Activated CD8-positive, alpha-beta memory T cell treated with anti-CD3 and anti-CD28 coated beads, Interleukin-2, amount 10 ng/mL, durations not matched to agents 7 days and 5 days (primary cell): ENCODE results near the gene SAMD9. TPM values are rescaled to one million over a fixed set of nuclear protein-coding genes. Genes with fewer than 3 reads are reported as not detected.
"Not testable (repeated sequence)": the region's sequence is repeated elsewhere in the genome, so short reads cannot be mapped to it uniquely, and the experiment has no call there.

Source experiments
- ATAC-seq: fragments of 150-1000 bp; cut with Tn5 transposase; one replicate; pipeline ENCODE4 v1.10.0; 2021; ENCODE audit warnings: moderate library complexity
- CTCF ChIA-PET: fragments of 350-600 bp; sonication (Branson Sonifier 250); formaldehyde crosslinking; loops from one replicate; lab custom pipeline; 2021; ENCODE audit warnings: antibody characterized with exemption; lab: Charles Lee
- DNase-seq: peaks from one replicate; pipeline ENCODE4 v3.0.0-alpha.2; 2020
- H3K27ac Mint-ChIP-seq: one replicate; pipeline ENCODE4 v1.8.0; 2021; ENCODE audit warnings: mild to moderate bottlenecking, mixed read lengths
- H3K27me3 Mint-ChIP-seq: one replicate; pipeline ENCODE4 v1.8.0; 2021; ENCODE audit warnings: mixed read lengths
- H3K36me3 Mint-ChIP-seq: one replicate; pipeline ENCODE4 v1.8.0; 2021; ENCODE audit warnings: mild to moderate bottlenecking, mixed read lengths
- H3K4me1 Mint-ChIP-seq: one replicate; pipeline ENCODE4 v1.8.0; 2021; ENCODE audit warnings: mixed read lengths
- H3K4me3 Mint-ChIP-seq: one replicate; pipeline ENCODE4 v1.8.0; 2021; ENCODE audit warnings: mild to moderate bottlenecking, moderate library complexity, mixed read lengths
- H3K9me3 Mint-ChIP-seq: one replicate; pipeline ENCODE4 v1.8.0; 2022; ENCODE audit warnings: low read depth, mixed read lengths
- total RNA-seq, 2 experiments: library from RNA; stranded (reverse); gene quantifications; one replicate each; pipeline ENCODE4 v1.2.3, GENCODE V29; 2021

SAMD9 gene
- total RNA-seq, 2 experiments from 2014 or later = 60.1 to 85.6 TPM

DNA sequence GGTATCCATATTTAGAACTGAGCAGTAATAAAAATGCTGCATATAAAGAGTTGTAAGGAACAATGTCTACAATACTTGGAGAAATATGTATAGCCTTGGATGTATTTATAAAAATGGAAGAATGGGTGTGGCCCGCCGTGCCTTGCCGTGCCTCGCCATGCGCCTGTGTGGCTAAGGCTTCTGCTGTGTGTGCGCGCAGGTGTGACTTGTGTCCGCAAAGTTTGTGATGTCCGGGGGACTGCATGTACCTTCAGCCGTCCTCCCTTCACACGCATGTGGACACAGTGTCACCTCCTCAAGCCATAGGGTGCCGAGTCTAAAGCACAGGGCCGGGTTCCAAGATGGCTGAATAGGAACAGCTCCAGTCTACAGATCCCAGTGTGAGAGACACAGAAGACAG, 9.8 kb downstream of the SAMD9 start:
- peaks cover 99% of the 10 kb centered on the region for H3K36me3 Mint-ChIP-seq
- H3K9me3 Mint-ChIP-seq = peaks cover 46% of the 10 kb centered on the region
- H3K4me1 Mint-ChIP-seq = peaks cover 31% of the 10 kb centered on the region
- H3K27ac Mint-ChIP-seq = no peak overlapping the region
- no peaks in the 10 kb centered on the region for H3K27me3 Mint-ChIP-seq
- ATAC-seq (no peak), DNase-seq (no peak)
- no peak overlapping the region for H3K4me3 Mint-ChIP-seq
- CTCF ChIA-PET = no interaction called here

DNA sequence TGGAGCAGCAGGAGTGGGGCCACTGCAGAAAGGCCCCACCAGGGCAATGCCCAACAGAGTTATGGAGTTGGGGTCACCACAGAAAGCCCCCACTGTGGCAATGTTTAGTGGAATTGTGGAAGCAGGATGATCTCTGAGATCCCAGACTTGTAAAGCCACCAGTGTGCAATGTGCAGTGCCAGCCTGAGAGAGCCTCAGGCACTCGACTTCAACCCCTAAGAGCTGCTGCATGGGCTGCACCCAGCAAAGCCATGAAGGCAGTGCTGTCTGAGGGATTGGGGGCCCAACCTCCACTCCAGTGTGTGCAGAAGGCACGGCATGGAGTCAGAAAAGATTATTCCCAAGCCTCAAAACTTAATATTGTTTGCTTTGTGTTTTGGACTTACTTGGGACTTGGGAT, 20.4 kb downstream of the SAMD9 start:
- CTCF ChIA-PET = no interaction called here
- ATAC-seq (no peak), DNase-seq (no peak)
- H3K9me3 Mint-ChIP-seq = peaks cover 16% of the 10 kb centered on the region
- no peak overlapping the region for H3K27ac Mint-ChIP-seq
- H3K4me1 Mint-ChIP-seq = no peaks in the 10 kb centered on the region
- peaks cover 5% of the 10 kb centered on the region for H3K27me3 Mint-ChIP-seq
- H3K36me3 Mint-ChIP-seq = peaks cover 30% of the 10 kb centered on the region
- no peak overlapping the region for H3K4me3 Mint-ChIP-seq

DNA sequence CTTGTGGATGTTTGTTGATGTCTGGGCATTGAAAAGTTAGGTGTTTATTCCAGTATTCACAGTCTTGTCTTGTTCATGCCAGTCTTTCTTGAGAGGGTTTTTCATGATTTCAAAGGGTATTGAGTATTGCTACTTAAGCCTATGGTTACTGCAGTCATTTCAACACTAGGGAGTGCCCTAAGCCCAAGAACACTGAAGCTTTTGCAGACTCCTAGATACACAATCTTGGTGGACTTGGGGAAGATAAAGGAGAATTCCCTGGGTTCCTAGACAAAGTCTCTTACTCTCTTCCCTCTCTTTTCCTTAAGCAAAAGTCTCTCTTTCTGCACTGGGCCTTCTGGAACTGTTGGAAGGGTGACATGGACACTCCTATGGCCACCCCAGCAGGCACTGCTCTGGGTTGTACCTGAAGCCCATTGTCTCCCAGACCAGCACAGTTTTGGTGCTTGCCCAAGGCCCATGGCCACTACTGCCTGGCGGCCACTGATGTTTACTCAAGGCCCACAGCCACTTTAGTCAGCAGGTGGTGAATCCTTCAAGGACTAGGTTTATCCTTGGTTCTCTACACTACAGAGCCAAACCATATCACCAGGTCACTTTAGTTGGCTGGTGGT, 24.9 kb downstream of the SAMD9 start:
- no peak overlapping the region for H3K27ac Mint-ChIP-seq
- ATAC-seq = peak; percentile 47
- no peak overlapping the region for H3K4me3 Mint-ChIP-seq
- H3K4me1 Mint-ChIP-seq = no peaks in the 10 kb centered on the region
- CTCF ChIA-PET = interaction anchor here (2.4 kb wide), 1 partner anchor 134 kb away, joined by 8 read pairs; the partner anchor contains the start of gene HEPACAM2
- no peak for DNase-seq
- H3K9me3 Mint-ChIP-seq = peaks cover 6% of the 10 kb centered on the region
- peaks cover 2% of the 10 kb centered on the region for H3K36me3 Mint-ChIP-seq
- H3K27me3 Mint-ChIP-seq = peaks cover 36% of the 10 kb centered on the region

DNA sequence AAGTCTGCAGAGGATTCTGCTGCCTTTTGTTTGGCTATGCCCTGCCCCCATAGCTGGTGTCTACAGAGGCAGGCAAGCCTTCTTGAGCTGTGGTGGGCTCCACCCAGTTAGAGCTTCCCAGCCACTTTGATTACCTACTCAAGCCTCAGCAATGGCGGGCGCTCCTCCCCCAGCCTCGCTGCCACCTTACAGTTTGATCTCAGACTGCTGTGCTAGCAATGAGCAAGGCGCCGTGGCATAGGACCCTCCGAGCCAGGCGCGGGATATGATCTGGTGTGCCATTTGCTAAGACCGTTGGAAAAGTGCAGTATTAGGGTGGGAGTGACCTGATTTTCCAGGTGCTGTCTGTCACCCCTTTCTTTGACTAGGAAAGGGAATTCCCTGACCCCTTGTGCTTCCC, 44.4 kb downstream of the SAMD9 start:
- H3K36me3 Mint-ChIP-seq, H3K4me1 Mint-ChIP-seq, H3K4me3 Mint-ChIP-seq, H3K9me3 Mint-ChIP-seq, DNase-seq, H3K27ac Mint-ChIP-seq, CTCF ChIA-PET, ATAC-seq: not testable (repeated sequence)
- peaks cover 38% of the 10 kb centered on the region for H3K27me3 Mint-ChIP-seq

DNA sequence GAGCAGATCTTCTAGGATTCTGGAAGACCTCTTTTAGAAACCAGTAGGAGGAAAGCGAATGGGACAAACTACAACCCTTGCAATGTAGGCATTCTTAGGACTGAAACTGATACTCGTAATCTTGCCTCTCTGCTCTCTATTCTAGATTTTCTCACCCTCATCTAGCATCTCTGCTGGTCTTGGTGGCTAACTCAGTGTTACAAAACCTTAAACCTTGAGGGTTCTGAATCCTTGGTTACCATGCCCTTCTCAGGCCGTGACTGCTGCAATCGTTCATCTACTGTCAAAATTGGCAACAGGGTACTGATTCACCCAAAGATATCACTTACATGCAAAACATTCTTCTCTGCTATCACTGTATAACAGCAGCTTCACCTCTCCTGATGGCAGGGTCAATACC, 55.2 kb downstream of the SAMD9 start:
- DNase-seq (no peak), ATAC-seq (no peak)
- H3K27ac Mint-ChIP-seq = no peak overlapping the region
- H3K27me3 Mint-ChIP-seq = peaks cover 23% of the 10 kb centered on the region
- no peak overlapping the region for H3K4me3 Mint-ChIP-seq
- no peaks in the 10 kb centered on the region for H3K36me3 Mint-ChIP-seq
- H3K9me3 Mint-ChIP-seq = no peaks in the 10 kb centered on the region
- CTCF ChIA-PET = no interaction called here
- peaks cover 4% of the 10 kb centered on the region for H3K4me1 Mint-ChIP-seq

DNA sequence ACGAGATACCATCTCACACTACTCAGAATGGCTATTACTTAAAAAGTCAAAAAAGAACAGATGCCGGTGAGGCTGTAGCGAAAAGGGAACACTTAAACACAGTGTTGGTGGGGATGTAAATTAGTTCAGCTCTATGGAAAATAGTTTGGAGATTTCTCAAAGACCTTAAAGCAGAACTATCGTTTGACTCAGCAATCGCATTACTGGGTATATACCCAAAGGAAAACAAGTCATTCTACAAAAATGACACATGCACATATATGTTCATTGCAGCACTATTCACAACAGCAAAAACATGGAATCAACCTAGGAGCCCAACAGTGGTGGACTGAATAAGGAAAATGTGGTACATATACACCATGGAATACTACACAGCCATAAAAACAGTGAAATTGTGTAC, 56.9 kb downstream of the SAMD9 start:
- ATAC-seq = no peak
- H3K4me1 Mint-ChIP-seq = peaks cover 4% of the 10 kb centered on the region
- CTCF ChIA-PET = interaction anchor here (1.1 to 1.4 kb wide), 2 partner anchors 13 to 22 kb away, joined by 3 read pairs; no protein-coding TSS in a partner anchor
- peaks cover 18% of the 10 kb centered on the region for H3K27me3 Mint-ChIP-seq
- H3K27ac Mint-ChIP-seq = no peak overlapping the region
- no peak for DNase-seq
- H3K9me3 Mint-ChIP-seq = no peaks in the 10 kb centered on the region
- no peaks in the 10 kb centered on the region for H3K36me3 Mint-ChIP-seq
- H3K4me3 Mint-ChIP-seq = no peak overlapping the region

DNA sequence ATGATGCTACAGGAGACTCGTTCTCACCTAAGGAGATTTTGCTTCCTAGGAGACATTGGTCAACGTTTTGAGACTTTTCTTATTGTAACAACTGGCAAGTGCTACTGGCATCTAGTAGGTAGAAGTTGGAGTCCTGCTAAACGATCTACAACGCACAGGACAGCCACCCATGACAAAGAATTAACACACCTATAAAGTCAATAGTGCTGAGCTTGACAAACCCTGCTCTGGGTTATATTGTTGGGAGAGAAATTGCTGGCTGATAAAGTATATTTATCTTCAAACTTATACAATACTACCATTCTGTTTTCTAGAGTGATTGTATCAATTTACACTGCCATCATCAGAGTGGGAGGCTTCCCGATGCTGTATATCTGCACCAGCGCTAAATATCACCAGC, 57.8 kb downstream of the SAMD9 start:
- H3K27me3 Mint-ChIP-seq = peaks cover 18% of the 10 kb centered on the region
- H3K36me3 Mint-ChIP-seq = no peaks in the 10 kb centered on the region
- no peak overlapping the region for H3K4me3 Mint-ChIP-seq
- H3K9me3 Mint-ChIP-seq = no peaks in the 10 kb centered on the region
- H3K4me1 Mint-ChIP-seq = peaks cover 6% of the 10 kb centered on the region
- ATAC-seq (no peak), DNase-seq (no peak)
- H3K27ac Mint-ChIP-seq = no peak overlapping the region
- CTCF ChIA-PET = interaction anchor here (1.1 to 1.4 kb wide), 2 partner anchors 12 to 23 kb away, joined by 3 read pairs; no protein-coding TSS in a partner anchor

GRCh38 chr7:93056621-93057020, 61.2 kb downstream of the SAMD9 start:
- CTCF ChIA-PET = interaction anchor here (1.0 to 1.8 kb wide), 4 partner anchors 9 to 437 kb away, joined by 3 to 5 read pairs (median 5); no protein-coding TSS in a partner anchor
- H3K27me3 Mint-ChIP-seq, DNase-seq, H3K9me3 Mint-ChIP-seq, H3K4me3 Mint-ChIP-seq, H3K36me3 Mint-ChIP-seq, ATAC-seq, H3K27ac Mint-ChIP-seq: not testable (repeated sequence)
- peaks cover 21% of the 10 kb centered on the region for H3K4me1 Mint-ChIP-seq

GRCh38 chr7:93055543-93056107, 62.2 kb downstream of the SAMD9 start:
- Mint-ChIP-seq H3K27me3 (peaks cover 2% of the 10 kb centered on the region), H3K36me3 (no peaks in the 10 kb centered on the region), H3K9me3 (no peaks in the 10 kb centered on the region), H3K4me3 (no peak overlapping the region), H3K4me1 (peaks cover 21% of the 10 kb centered on the region), H3K27ac (no peak overlapping the region)
- DNase-seq (no peak), ATAC-seq (peak; percentile 65)
- CTCF ChIA-PET = interaction anchor here (0.9 to 1.2 kb wide), 4 partner anchors 8 to 436 kb away, joined by 3 to 5 read pairs (median 3); no protein-coding TSS in a partner anchor

- peaks cover under 1% of the 10 kb centered on the region for H3K27me3 Mint-ChIP-seq
- DNase-seq (no peak), ATAC-seq (no peak)
- H3K4me1 Mint-ChIP-seq = peaks cover 21% of the 10 kb centered on the region
- H3K27ac Mint-ChIP-seq = no peak overlapping the region
- H3K36me3 Mint-ChIP-seq = no peaks in the 10 kb centered on the region
- no peaks in the 10 kb centered on the region for H3K9me3 Mint-ChIP-seq
- CTCF ChIA-PET = no interaction called here
- H3K4me3 Mint-ChIP-seq = no peak overlapping the region
Observed at GRCh38 chr7:93054975-93055374, 62.8 kb downstream of the SAMD9 start.

DNA sequence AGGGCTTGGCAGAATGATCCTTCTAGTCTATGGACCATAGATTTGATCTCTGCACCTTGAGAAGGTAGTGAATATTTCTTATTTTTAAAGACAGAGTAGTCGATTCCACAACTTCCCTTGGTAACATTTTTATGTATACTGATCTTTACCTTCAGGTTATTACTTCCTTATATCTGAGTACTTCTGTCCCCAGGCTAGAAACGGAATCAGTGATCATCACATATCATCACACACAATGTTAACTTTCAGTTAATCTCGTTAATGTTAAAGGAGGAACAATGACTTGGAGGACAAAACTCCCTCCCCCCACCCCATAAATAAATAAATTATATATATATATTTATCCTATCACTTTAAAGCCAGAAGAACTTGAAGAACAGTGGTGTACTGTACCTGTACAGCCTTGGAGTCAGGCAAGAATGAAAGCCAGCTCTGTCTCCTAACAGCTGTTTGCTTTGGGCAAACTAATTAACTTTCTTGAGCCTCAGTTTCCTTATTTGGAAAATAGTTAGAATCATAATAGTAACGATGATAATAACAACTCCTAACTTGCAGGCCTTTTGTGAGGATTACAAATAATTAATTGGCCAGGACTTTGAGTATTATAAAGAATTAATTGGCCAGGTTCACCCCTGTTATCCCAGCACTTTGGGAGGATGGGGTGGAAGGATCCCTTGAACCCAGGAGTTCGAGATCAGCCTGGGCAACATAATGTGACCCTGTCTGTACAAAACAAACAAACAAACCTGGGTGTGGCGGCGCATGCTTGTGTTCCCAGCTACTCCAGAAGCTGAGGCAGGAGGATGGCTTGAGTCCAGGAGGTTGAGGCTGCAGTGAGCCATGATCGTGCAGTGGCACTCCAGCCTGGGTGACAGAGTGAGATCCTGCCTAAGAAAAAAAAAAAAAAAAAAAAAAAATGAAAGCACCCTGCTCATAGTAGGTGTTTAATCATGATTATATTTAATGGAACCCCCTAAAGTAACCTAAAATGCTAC, 63.5 kb downstream of the SAMD9 start:
- H3K4me3 Mint-ChIP-seq = no peak overlapping the region
- CTCF ChIA-PET = interaction anchor here (0.6 to 2.5 kb wide), 2 partner anchors 220 to 433 kb away, joined by 3 to 6 read pairs; no protein-coding TSS in a partner anchor
- no peak for DNase-seq
- H3K36me3 Mint-ChIP-seq = no peaks in the 10 kb centered on the region
- no peak for ATAC-seq
- no peaks in the 10 kb centered on the region for H3K9me3 Mint-ChIP-seq
- H3K27ac Mint-ChIP-seq = no peak overlapping the region
- H3K4me1 Mint-ChIP-seq = peaks cover 20% of the 10 kb centered on the region
- H3K27me3 Mint-ChIP-seq = no peaks in the 10 kb centered on the region

GRCh38 chr7:93053209-93053948, 64.4 kb downstream of the SAMD9 start:
- CTCF ChIA-PET = interaction anchor here (0.9 to 2.5 kb wide), 2 partner anchors 220 to 432 kb away, joined by 3 to 6 read pairs; no protein-coding TSS in a partner anchor
- no peak for DNase-seq
- Mint-ChIP-seq H3K27me3 (no peaks in the 10 kb centered on the region), H3K27ac (no peak overlapping the region), H3K4me1 (peaks cover 17% of the 10 kb centered on the region), H3K36me3 (no peaks in the 10 kb centered on the region), H3K4me3 (no peak overlapping the region), H3K9me3 (no peaks in the 10 kb centered on the region)
- ATAC-seq = no peak
